HG03575 (cell line): ENCODE data around the gene SLC25A21.

Experiments
- ATAC-seq: cut with Tn5 transposase; IDR thresholded peaks from one replicate; pipeline ENCODE4 v1.9.1; 2021; ENCODE audit not compliant: unreplicated experiment, insufficient number of reproducible peaks, low FRiP score; ENCODE audit errors: extremely low read depth

Gene SLC25A21

DNA sequence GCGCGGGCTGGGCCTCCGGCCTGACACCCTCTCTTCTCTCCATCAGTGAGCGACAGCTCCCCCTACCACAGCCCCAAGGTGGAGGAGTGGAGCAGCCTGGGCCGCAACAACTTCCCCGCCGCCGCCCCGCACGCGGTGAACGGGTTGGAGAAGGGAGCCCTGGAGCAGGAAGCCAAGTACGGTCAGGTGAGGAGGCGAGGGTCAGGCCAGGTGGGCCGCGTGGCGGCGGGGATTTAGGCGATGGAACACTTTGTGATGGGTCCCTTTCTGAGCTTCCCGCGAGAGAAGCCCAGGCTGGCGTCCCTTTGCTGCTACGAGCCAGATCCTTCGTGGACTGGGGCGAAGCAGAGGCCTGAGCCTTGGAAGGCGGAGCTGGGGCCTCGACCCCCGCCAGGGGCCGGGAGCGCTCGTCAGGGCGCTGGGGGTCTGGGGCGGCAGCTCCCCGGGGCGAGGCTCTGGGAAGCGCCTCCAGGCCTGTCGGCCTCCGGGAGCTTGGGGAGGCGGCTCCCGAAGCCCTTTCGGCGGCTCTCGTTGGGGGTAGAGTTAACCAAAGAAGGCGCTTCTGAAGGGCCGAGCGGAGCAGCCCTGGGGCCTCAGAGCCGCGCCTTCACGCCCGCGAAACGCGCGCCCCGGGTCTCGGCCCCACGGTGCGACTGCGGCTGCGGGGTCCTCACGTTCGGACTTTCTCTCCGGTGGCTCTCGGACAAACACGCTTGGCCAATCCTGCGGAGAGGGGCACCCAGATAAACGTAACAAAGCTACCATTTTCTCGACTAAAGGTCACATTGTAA lies 505.8 kb downstream of the SLC25A21 start:
- ATAC-seq: no peak

DNA sequence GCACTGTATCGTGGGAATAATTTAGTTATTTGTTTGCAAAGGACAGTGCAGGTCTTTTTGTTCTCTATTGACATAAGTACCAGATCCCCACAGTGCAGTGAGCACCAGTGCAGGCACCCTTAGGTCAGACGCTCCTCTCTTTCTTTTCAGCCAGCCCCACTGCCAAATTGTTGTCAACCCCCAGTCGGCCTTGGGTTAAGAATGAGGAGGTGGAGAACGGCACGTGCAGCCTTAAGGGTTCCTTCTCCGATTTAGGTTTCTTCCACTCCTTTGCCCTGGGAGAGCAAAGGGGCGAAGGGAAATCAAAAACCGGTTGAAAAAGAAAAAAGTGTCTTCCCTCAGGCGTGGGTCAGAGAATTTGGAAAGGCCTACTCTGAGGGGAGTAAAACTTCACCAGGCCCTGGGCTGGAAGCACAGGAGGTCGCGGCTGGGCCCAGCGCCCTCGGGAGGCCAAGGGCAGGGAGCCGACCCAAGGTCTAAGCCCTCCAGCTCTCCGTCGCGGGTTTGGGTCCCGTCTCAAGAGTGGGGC lies 506.5 kb downstream of the SLC25A21 start:
- ATAC-seq: no peak

DNA sequence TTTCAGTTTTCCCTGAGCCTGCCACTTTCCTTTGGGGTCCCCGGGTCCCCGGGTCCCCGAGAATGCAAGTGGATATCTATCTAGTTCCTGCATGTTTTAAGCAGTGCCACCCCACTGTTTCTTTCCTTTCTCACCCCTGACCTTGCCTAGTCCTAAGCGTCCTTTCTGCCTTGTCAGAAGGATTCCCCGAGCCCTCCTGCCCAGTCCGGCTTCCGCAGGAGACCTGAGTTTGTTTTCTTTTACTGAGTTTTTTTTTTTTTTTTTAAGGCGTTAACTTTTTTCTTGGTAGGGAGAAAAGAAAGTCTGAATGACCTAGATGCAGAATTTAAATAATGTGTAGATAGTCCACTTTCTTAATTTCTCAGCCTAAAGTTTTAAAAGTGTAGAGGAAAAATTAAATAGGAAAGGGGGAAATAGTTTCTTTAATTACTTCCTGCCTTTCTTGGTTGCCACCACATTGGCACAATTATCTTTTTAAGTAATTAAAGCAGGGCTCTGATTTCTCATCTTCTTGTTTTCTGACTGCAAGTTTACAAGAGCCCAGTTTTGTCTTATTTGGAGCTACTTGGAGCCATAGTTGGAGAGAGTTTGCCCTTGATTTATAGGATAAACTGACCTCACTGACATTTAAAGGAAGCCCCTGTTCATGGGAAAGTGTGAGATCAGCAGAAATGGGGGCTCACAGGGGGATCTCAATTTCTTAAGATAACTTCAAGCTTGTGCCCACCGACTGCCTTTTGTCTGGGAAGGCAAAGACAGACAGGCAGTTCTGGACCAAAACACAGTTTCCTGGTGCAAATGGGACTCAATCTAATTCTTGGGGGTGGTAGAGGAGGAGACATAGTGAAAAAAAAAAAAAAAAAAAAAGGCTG lies 507.8 kb downstream of the SLC25A21 start:
- no peak for ATAC-seq

GRCh38 chr14:36663404-36664321 lies 508.7 kb downstream of the SLC25A21 start:
- ATAC-seq: no peak

- no peak for ATAC-seq
These were observed 509.6 kb downstream of the SLC25A21 start for GRCh38 chr14:36662543-36663403.

- ATAC-seq: no peak
These were observed 510.2 kb downstream of the SLC25A21 start for GRCh38 chr14:36662258-36662542.

- ATAC-seq: no peak
These were observed 510.7 kb downstream of the SLC25A21 start, which contains the start of gene PAX9 for GRCh38 chr14:36661506-36662257. Gene PAX9, plus strand, starts transcription at chr14:36661860. Its CDS starts 230 bp downstream, at chr14:36662090.

DNA sequence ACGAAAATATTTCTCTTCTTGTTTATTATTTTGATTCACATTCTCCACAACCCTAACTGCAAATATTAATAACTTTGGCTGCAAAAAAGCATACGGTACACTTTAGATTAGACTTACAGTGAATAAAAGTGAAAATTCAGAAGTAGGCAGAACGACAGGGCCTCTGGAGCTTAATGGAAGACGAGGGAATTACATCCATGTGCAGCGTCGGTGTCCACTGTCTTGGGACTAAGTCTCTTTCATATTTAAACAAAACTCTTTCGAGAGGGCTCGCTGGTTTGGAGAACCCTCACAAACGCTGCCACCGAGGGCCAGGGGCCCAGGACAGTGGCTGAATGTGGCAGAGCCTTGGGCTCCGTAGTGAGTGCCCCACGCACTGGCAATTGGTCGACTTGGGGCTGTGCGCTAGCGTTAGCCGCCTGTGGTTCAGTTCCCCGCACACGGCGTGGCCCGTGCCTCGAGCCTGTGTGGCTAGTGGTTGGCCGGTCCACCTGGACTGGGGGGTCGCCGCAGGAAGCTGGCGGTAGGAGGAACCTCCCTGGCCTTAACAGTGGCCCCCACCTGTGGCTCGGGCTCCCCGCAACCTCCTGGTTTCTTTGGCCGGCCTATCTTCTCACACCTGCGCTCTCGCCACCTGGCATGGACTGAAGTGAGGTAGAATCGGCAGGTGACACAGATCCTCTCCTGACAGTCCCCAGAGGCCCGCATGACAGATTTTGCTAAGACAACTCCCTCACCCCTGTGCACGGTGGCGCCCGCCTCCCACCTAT lies 511.5 kb downstream of the SLC25A21 start:
- no peak for ATAC-seq

GRCh38 chr14:36659822-36660735 lies 512.3 kb downstream of the SLC25A21 start:
- no peak for ATAC-seq

GRCh38 chr14:36659010-36659821 lies 513.2 kb downstream of the SLC25A21 start:
- ATAC-seq: no peak

- no peak for ATAC-seq
These were observed 514.0 kb downstream of the SLC25A21 start for GRCh38 chr14:36658123-36659009.

DNA sequence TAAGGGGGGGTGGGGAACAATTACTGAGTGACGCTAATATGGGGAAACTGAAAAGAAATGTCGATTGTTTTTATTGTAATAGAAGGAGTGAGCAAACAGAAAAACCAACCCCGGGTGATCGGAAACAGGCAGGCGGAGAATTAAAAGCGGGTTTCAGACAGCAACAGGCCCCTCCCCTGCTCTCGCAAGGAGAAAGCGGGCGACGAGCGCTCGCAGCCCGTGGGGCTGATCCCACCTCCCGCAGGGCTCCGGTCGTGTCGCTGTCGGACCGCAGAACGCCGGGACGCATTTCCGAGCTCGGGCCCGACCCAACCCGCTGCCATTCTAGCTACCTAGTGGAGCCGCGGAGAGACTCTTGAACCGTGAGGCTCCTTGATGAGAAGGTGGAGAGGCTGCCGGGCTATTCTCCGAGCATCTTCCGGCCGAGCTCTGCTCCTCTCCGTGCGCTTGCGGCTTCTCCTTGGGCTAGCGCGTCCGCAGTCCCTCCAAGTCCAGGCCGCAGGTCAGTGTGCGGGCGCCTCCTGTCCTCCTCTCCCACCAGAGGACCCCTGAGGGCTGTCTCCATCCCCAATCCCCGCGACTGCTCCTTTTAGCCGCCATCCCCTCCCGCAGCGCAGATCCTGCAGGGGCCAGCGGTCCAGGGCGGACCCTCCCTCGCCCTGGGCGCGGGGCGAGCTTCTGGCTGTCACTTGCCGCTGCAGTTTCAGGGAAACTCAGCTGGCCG lies 514.8 kb downstream of the SLC25A21 start:
- no peak for ATAC-seq

DNA sequence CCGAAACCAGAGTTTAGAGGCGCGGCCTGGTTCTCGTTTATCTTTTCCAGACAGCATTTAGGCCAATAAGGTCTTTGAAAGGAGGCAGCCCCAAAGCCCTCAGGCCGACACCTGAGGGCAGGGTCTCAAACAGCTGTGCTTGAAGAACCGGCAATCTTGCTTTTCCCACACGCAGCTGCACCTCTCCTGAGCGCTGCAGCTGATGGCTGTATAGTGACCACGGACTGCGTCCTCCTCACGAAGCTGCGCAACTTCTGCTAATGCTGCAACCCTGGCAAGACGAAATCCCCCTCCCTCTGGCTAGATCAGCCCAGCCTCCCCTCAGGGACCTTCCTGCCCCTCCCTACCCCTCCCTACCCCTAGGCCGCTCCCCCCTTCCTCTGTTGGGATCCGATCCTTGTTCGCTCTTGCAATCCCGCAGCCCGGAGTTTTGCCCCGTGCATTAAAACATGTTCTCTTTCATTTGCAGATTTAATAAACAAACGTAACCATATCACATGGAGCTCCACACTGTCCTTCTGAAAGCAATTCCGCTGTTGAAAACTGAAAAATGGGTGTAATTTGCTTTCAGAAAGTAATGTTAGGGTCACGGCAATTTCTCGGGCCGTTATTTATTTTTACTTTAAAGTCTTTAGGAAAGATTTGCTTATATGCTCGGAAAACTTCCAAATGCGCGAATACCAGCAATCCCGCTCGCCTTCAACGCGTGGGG lies 515.6 kb downstream of the SLC25A21 start:
- ATAC-seq: no peak
